D721Med (cell line): ENCODE measurements around the gene PAK4.
"Not testable (repeated sequence)": the region's sequence is repeated elsewhere in the genome, so short reads cannot be mapped to it uniquely, and the experiment has no call there.

Source experiments
- DNase-seq: peaks from one replicate; pipeline ENCODE4 v3.0.0; 2011; ENCODE audit warnings: low spot score; ENCODE audit not compliant: insufficient read length
- FAIRE-seq: peaks from 2 replicates; lab custom pipeline; 2011; peaks lifted over from hg19 to GRCh38; lab: Jason Lieb, UNC
- CTCF ChIP-seq: IDR thresholded peaks from 2 replicates; pipeline ENCODE4 v1.5.1; 2012; ENCODE audit warnings: mild to moderate bottlenecking, control low read depth; ENCODE audit not compliant: insufficient read depth; ENCODE audit errors: missing control alignments

The PAK4 gene

GRCh38 chr19:39083599-39083982 is 42.0 kb upstream of the PAK4 start:
- FAIRE-seq: no peak
- no peak for TF ChIP-seq CTCF
- no peak for DNase-seq

- no peak for DNase-seq
- FAIRE-seq: no peak
- TF ChIP-seq CTCF: no peak
These were observed 41.4 kb upstream of the PAK4 start, which contains the start of gene ACP7 for GRCh38 chr19:39083983-39084731. Gene ACP7, plus strand, starts transcription at chr19:39084368. Its CDS starts 902 bp downstream, at chr19:39085270.

GRCh38 chr19:39084732-39085080 is 40.9 kb upstream of the PAK4 start:
- FAIRE-seq (no peak), DNase-seq (no peak)
- TF ChIP-seq CTCF: no peak

- no peak for TF ChIP-seq CTCF
- FAIRE-seq: no peak
These were observed 40.2 kb upstream of the PAK4 start for GRCh38 chr19:39085392-39085791.

GRCh38 chr19:39086386-39086785 is 39.2 kb upstream of the PAK4 start:
- DNase-seq: no peak
- no peak for TF ChIP-seq CTCF
- FAIRE-seq: no peak

More at GRCh38 chr19:39085392-39085791, 40.2 kb upstream of the PAK4 start:
- DNase-seq: no peak

- no peak for TF ChIP-seq CTCF
- FAIRE-seq: no peak
- DNase-seq: no peak
These were observed 37.5 kb upstream of the PAK4 start for GRCh38 chr19:39087907-39088686.

GRCh38 chr19:39090016-39090415 is 35.6 kb upstream of the PAK4 start:
- not testable (repeated sequence) for FAIRE-seq, DNase-seq
